HCT116 (cell line): ENCODE measurements around the gene PTPRCAP. TPM values are rescaled to one million over a fixed set of nuclear protein-coding genes. Genes with fewer than 3 reads are reported as not detected.
A peak's percentile ranks its signal among the peaks of the same experiment; 100 is the strongest.

Experiments
- ATAC-seq: fragments of 200-7000 bp; cut with Tn5 transposase; 2 replicates; pipeline ENCODE4 v1.9.1; 2020; ENCODE audit warnings: mild to moderate bottlenecking, moderate library complexity
- Bru-seq: library from RNA; stranded (reverse); fragments of 400-500 nt; gene quantifications from one replicate; lab custom pipeline; 2021; lab: Mats Ljungman, UMichigan
- BruChase-seq, 2 experiments: library from RNA; stranded (reverse); fragments of 400-500 nt; gene quantifications; one replicate each; lab custom pipeline; 2021; lab: Mats Ljungman, UMichigan
- BruUV-seq: library from RNA; stranded (reverse); fragments of 400-500 nt; replicated peaks from 2 replicates; lab custom pipeline; 2021; lab: Mats Ljungman, UMichigan
- CTCF ChIA-PET: fragments of 300-600 bp; sonication (Branson Sonifier 250); formaldehyde crosslinking; loops from one replicate; lab custom pipeline; 2021; ENCODE audit warnings: antibody characterized with exemption; lab: Charles Lee
- POLR2A ChIA-PET: fragments of 300-600, 350-600 bp; sonication (Branson Sonifier 250); formaldehyde crosslinking; loops from one replicate; lab custom pipeline; 2021; ENCODE audit warnings: antibody characterized with exemption; lab: Charles Lee
- RAD21 ChIA-PET, 2 experiments: fragments of 300-600 bp; sonication (Branson Sonifier 250); formaldehyde crosslinking; loops; one replicate each; lab custom pipeline; 2023; ENCODE audit warnings: low total read pairs in 2 of 2; ENCODE audit not compliant: uncharacterized antibody in 2 of 2, unreplicated experiment in 2 of 2, low non-redundant PET in 1 of 2; lab: Charles Lee
- DNase-seq: peaks from one replicate; pipeline ENCODE4 v3.0.0-alpha.2; 2010; ENCODE audit warnings: low read depth, low spot score
- H2AFZ ChIP-seq: fragments of 200-600 bp; shearing (Covaris generic), sonication (generic); 2 replicates; pipeline ENCODE4 v1.6.1; 2017; ENCODE audit warnings: low read depth, mixed run types, mixed read lengths, antibody characterized with exemption, low read length; ENCODE audit not compliant: poor library complexity, severe bottlenecking
- H3K27ac ChIP-seq: 2 replicates; pipeline ENCODE4 v1.5.1; 2012; ENCODE audit warnings: low read depth, low read length
- H3K27me3 ChIP-seq: fragments of 200-600 bp; sonication (generic); 2 replicates; pipeline ENCODE4 v1.6.1; 2016; ENCODE audit warnings: mixed run types, low read length, mixed read lengths; ENCODE audit not compliant: insufficient read depth
- H3K36me3 ChIP-seq, 2 experiments: fragments of 200-500 bp in 1 of 2; fragments of 200-600 bp in 1 of 2; sonication (Bioruptor generic) in 1 of 2; sonication (generic) in 1 of 2; 2 replicates each; pipeline versions ENCODE4 v1.5.1 to v1.6.1; 2014 to 2016; ENCODE audit warnings: low read length in 2 of 2, inconsistent platforms in 1 of 2, mixed read lengths in 1 of 2, mixed run types in 1 of 2; ENCODE audit not compliant: insufficient read depth in 2 of 2, control insufficient read depth in 1 of 2
- H3K4me1 ChIP-seq, 2 experiments: fragments of 200-600 bp in 1 of 2; sonication (generic) in 1 of 2; 2 replicates each; pipeline versions ENCODE4 v1.5.1 to v1.6.1; 2012 to 2017; ENCODE audit warnings: low read length in 2 of 2, inconsistent platforms in 1 of 2, mild to moderate bottlenecking in 1 of 2, mixed read lengths in 1 of 2, mixed run types in 1 of 2, moderate library complexity in 1 of 2; ENCODE audit not compliant: insufficient read depth in 2 of 2, control insufficient read depth in 1 of 2
- H3K4me2 ChIP-seq: fragments of 200-600 bp; sonication (generic); 2 replicates; pipeline ENCODE4 v1.6.1; 2017; ENCODE audit warnings: mixed run types, low read length, mixed read lengths
- H3K4me3 ChIP-seq, 2 experiments: fragments of 200-600 bp in 1 of 2; sonication (generic) in 1 of 2; replicated peaks in 1 of 2; 2 replicates each; pipeline ENCODE4 v1.5.1; 2011 to 2016; ENCODE audit warnings: low read length in 2 of 2, control low read depth in 1 of 2, low read depth in 1 of 2, mild to moderate bottlenecking in 1 of 2, mixed read lengths in 1 of 2, mixed run types in 1 of 2
- H3K79me2 ChIP-seq: fragments of 200-600 bp; sonication (generic); 2 replicates; pipeline ENCODE4 v1.6.1; 2017; ENCODE audit warnings: mild to moderate bottlenecking, mixed run types, low read length, moderate library complexity, mixed read lengths; ENCODE audit not compliant: insufficient read depth
- H3K9ac ChIP-seq: fragments of 200-600 bp; sonication (generic); 2 replicates; pipeline ENCODE4 v1.6.1; 2016; ENCODE audit warnings: low read length, mixed read lengths
- H3K9me2 ChIP-seq: fragments of 200-600 bp; sonication (generic), shearing (Covaris generic); 2 replicates; pipeline ENCODE4 v1.6.1; 2017; ENCODE audit warnings: mixed run types, mild to moderate bottlenecking, moderate library complexity; ENCODE audit not compliant: insufficient read depth
- H3K9me3 ChIP-seq, 2 experiments: fragments of 200-500 bp in 1 of 2; fragments of 200-600 bp in 1 of 2; sonication (Bioruptor generic) in 1 of 2; sonication (generic) in 1 of 2; 2 replicates each; pipeline ENCODE4 v1.6.1; 2014 to 2017; ENCODE audit warnings: low read length in 2 of 2, mixed read lengths in 2 of 2, inconsistent platforms in 1 of 2, low read depth in 1 of 2, mild to moderate bottlenecking in 1 of 2, mixed run types in 1 of 2, moderate library complexity in 1 of 2; ENCODE audit not compliant: control insufficient read depth in 1 of 2, insufficient read depth in 1 of 2
- H4K20me1 ChIP-seq: fragments of 200-600 bp; sonication (generic), shearing (Covaris generic); 2 replicates; pipeline ENCODE4 v1.6.1; 2017; ENCODE audit warnings: mixed run types, mild to moderate bottlenecking, moderate library complexity; ENCODE audit not compliant: insufficient read depth
- CBX3 ChIP-seq: IDR thresholded peaks from 2 replicates; pipeline ENCODE4 v1.6.1; 2012; ENCODE audit warnings: low read depth
- CEBPB ChIP-seq: IDR thresholded peaks from 2 replicates; pipeline ENCODE4 v1.6.1; 2012; ENCODE audit warnings: low read depth
- EGR1 ChIP-seq: IDR thresholded peaks from 2 replicates; pipeline ENCODE4 v1.6.1; 2012; ENCODE audit warnings: low read depth
- ELF1 ChIP-seq: IDR thresholded peaks from 2 replicates; pipeline ENCODE4 v1.6.1; 2012; ENCODE audit warnings: low read depth, borderline replicate concordance
- EZH2 ChIP-seq: fragments of 200-600 bp; sonication (generic); IDR thresholded peaks from 2 replicates; pipeline ENCODE4 v1.6.1; 2017; ENCODE audit warnings: antibody characterized with exemption, mixed run types
- FOSL1 ChIP-seq: IDR thresholded peaks from 2 replicates; pipeline ENCODE4 v1.6.1; 2012; ENCODE audit warnings: low read depth
- POLR2AphosphoS5 ChIP-seq: IDR thresholded peaks from 2 replicates; pipeline ENCODE4 v1.6.1; 2011; ENCODE audit warnings: mild to moderate bottlenecking, low read depth, low read length, moderate library complexity
- REST ChIP-seq: IDR thresholded peaks from 2 replicates; pipeline ENCODE4 v1.6.1; 2012; ENCODE audit warnings: low read depth
- SP1 ChIP-seq: IDR thresholded peaks from 2 replicates; pipeline ENCODE4 v1.6.1; 2012; ENCODE audit warnings: low read depth
- ZBTB33 ChIP-seq: IDR thresholded peaks from 2 replicates; pipeline ENCODE4 v1.6.1; 2011; ENCODE audit warnings: mild to moderate bottlenecking, low read length, moderate library complexity; ENCODE audit not compliant: insufficient replicate concordance; ENCODE audit errors: extremely low read depth
- intact Hi-C: fragments of 100-400 bp; cut with micrococcal nuclease; formaldehyde crosslinking; loops from 2 replicates; pipeline ENCODE4 v1.10.0; 2022
- long read RNA-seq: library from polyadenylated mRNA; unstranded; transcript quantifications from one replicate; pipeline ENCODE4 v2.0.0, GENCODE V29; 2021; ENCODE audit not compliant: unreplicated experiment
- polyA plus RNA-seq: library from polyadenylated mRNA; unstranded; fragments of >200 nt; gene quantifications from 2 replicates; pipeline ENCODE4 v1.2.1, GENCODE V29; 2012; ENCODE audit warnings: missing spikeins
- total RNA-seq: library from RNA; stranded (reverse); gene quantifications from one replicate; pipeline ENCODE4 v1.2.1, GENCODE V29; 2021; ENCODE audit not compliant: unreplicated experiment

PTPRCAP gene
- total RNA-seq (1.4 TPM), Bru-seq, nascent RNA (percentile 36 among the genes with signal in this experiment), BruChase-seq, experiment 1, labeled RNA remaining after a 6-hour chase (percentile 59 among the genes with signal in this experiment), BruChase-seq, experiment 2, labeled RNA remaining after a 2-hour chase (percentile 57 among the genes with signal in this experiment)
- 2.5 and 3.0 TPM in 2 replicates for polyA plus RNA-seq
- long read RNA-seq, partial matches to known transcripts = 0 of 2 reads
- long read RNA-seq, other reads (novel, unspliced or antisense) = 0 of 2 reads

GRCh38 chr11:67437082-67437808 lies at the start of gene PTPRCAP:
TSS of gene PTPRCAP (minus strand) at chr11:67437682. CDS start at chr11:67437619, 63 bp downstream.
- Histone ChIP-seq H3K36me3 (peaks cover 7 to 10% of the 10 kb centered on the region in 2 experiments; a peak in 3 of 4 replicates), H3K4me2 (no peak within 1 kb of the TSS), H3K4me3 (no peak within 1 kb of the TSS), H3K79me2 (no peaks in the 10 kb centered on the region), H3K27me3 (no peaks in the 10 kb centered on the region), H4K20me1 (no peaks in the 10 kb centered on the region), H3K9me2 (no peaks in the 10 kb centered on the region), H2AFZ (no peak within 1 kb of the TSS), H3K27ac (peak within 1 kb of the TSS; percentile 8; the same call in 1 of the 2 replicates), H3K9ac (no peak within 1 kb of the TSS), H3K9me3 (no peaks in the 10 kb centered on the region), H3K4me1 (peaks cover 0 to 20% of the 10 kb centered on the region in 2 experiments; a peak in 3 of 4 replicates)
- no peak for TF ChIP-seq FOSL1
- TF ChIP-seq POLR2AphosphoS5 = no peak
- no peak for ATAC-seq
- intact Hi-C loops = no loop called here
- POLR2A ChIA-PET = interaction anchor here (0.6 kb wide), 1 partner anchor 9 kb away, joined by 4 read pairs; the partner anchor contains the start of gene RPS6KB2
- RAD21 ChIA-PET = no interaction called here
- no TSS peak for BruUV-seq
- CTCF ChIA-PET = no interaction called here
- DNase-seq = no peak

- ChIA-PET RAD21 (no interaction called here), CTCF (interaction anchor here (1.2 kb wide), 1 partner anchor 85 kb away, joined by 3 read pairs; the partner anchor contains the start of gene PPP1CA), POLR2A (interaction anchor here (0.6 kb wide), 1 partner anchor 59 kb away, joined by 3 read pairs; no protein-coding TSS in a partner anchor)
- Histone ChIP-seq H3K4me3 (no peak overlapping the region), H4K20me1 (no peaks in the 10 kb centered on the region), H3K9me2 (no peaks in the 10 kb centered on the region), H3K4me1 (peaks cover 7 to 28% of the 10 kb centered on the region in 2 experiments; a peak in 3 of 4 replicates), H3K79me2 (peaks cover 7% of the 10 kb centered on the region; the same call in 1 of the 2 replicates), H3K36me3 (no peaks in the 10 kb centered on the region; a peak in 1 of 4 replicates), H3K4me2 (peak overlapping the region; percentile 36), H3K9ac (no peak overlapping the region), H3K27me3 (no peaks in the 10 kb centered on the region), H3K9me3 (no peaks in the 10 kb centered on the region), H3K27ac (peak overlapping the region; percentile 25; the same call in 1 of the 2 replicates), H2AFZ (no peak overlapping the region)
- intact Hi-C loops = no loop called here
- ATAC-seq (no peak), DNase-seq (no peak)
- BruUV-seq = no TSS peak
- no peak for TF ChIP-seq EGR1
- TF ChIP-seq SP1 = no peak
- TF ChIP-seq ELF1 = no peak
- no peak for TF ChIP-seq CBX3
- no peak for TF ChIP-seq ZBTB33
- no peak for TF ChIP-seq EZH2
- TF ChIP-seq CEBPB = no peak
- TF ChIP-seq REST = no peak
- TF ChIP-seq FOSL1 = no peak
These were observed 49.2 kb upstream of the PTPRCAP start for GRCh38 chr11:67486481-67487195.
